IPS-20b (cell line): ENCODE results near the gene OOEP.

Experiments
- H3K27ac ChIP-seq: one replicate; pipeline ENCODE4 v1.5.1; 2013; ENCODE audit warnings: low read length
- H3K27me3 ChIP-seq: 2 replicates; pipeline ENCODE4 v1.6.1; 2013; ENCODE audit warnings: mild to moderate bottlenecking, low read length, inconsistent platforms; ENCODE audit not compliant: insufficient read depth
- H3K36me3 ChIP-seq: 2 replicates; pipeline ENCODE4 v1.6.1; 2013; ENCODE audit warnings: low read depth, mild to moderate bottlenecking, inconsistent platforms, low read length, moderate library complexity; ENCODE audit not compliant: insufficient read depth
- H3K4me1 ChIP-seq: 2 replicates; pipeline ENCODE4 v1.6.1; 2013; ENCODE audit warnings: mild to moderate bottlenecking, control low read depth, inconsistent platforms, low read length, moderate library complexity; ENCODE audit not compliant: insufficient read depth
- H3K4me3 ChIP-seq: 2 replicates; pipeline ENCODE4 v1.5.1; 2013; ENCODE audit warnings: mild to moderate bottlenecking, low read length, inconsistent platforms
- H3K9ac ChIP-seq: 2 replicates; pipeline ENCODE4 v1.6.1; 2013; ENCODE audit warnings: low read depth, mild to moderate bottlenecking, inconsistent platforms, low read length, moderate library complexity
- H3K9me3 ChIP-seq: 2 replicates; pipeline ENCODE4 v1.6.1; 2013; ENCODE audit warnings: mild to moderate bottlenecking, low read depth, low read length, inconsistent platforms; ENCODE audit not compliant: insufficient read depth

OOEP gene

GRCh38 chr6:73364121-73364520, 5.6 kb downstream of the OOEP start:
- Histone ChIP-seq H3K9ac (no peak overlapping the region), H3K9me3 (no peaks in the 10 kb centered on the region), H3K27ac (no peak overlapping the region), H3K4me3 (no peak overlapping the region), H3K4me1 (peaks cover 5% of the 10 kb centered on the region; the same call in 1 of the 2 replicates), H3K27me3 (no peaks in the 10 kb centered on the region), H3K36me3 (no peaks in the 10 kb centered on the region)

- Histone ChIP-seq H3K4me1 (peaks cover 4% of the 10 kb centered on the region; the same call in 1 of the 2 replicates), H3K9me3 (no peaks in the 10 kb centered on the region), H3K4me3 (no peak overlapping the region), H3K36me3 (no peaks in the 10 kb centered on the region), H3K27ac (no peak overlapping the region), H3K27me3 (no peaks in the 10 kb centered on the region), H3K9ac (no peak overlapping the region)
Measured at GRCh38 chr6:73363537-73363875, 6.2 kb downstream of the OOEP start.

DNA sequence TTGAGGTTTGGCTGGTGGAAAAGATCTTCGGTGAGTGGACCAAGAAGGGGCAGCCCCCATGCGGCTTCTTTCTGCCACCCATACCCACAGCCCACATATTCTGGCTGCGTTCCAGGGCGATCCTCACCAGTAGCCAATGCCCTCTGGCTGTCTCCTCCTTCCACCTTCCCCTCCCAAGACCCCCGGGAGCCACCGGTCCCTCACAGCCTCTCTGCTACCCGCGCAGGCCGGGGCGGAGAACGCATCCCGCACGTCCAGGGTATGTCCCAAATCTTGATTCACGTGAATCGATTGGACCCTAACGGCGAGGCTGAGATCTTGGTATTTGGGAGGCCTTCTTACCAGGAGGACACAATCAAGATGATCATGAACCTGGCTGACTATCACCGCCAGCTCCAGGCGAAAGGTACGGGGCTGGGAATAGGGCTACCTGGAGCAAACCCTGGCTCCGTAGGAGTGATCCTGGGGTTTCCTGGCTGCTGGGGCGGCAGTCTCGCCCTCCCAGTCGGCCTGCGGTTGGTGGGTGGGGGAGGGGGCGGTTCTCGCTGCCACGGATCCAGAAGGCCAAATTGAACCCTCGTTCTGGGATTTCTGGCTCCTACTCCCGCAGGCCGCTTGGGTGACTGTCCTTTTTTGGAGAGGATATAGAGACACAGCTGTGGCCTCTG, 6.7 kb downstream of the OOEP start:
- H3K9ac ChIP-seq = no peak overlapping the region
- H3K27ac ChIP-seq = no peak overlapping the region
- H3K4me1 ChIP-seq = peaks cover under 1% of the 10 kb centered on the region; the same call in 1 of the 2 replicates
- H3K36me3 ChIP-seq = no peaks in the 10 kb centered on the region
- no peaks in the 10 kb centered on the region for H3K27me3 ChIP-seq
- no peaks in the 10 kb centered on the region for H3K9me3 ChIP-seq
- H3K4me3 ChIP-seq = no peak overlapping the region

DNA sequence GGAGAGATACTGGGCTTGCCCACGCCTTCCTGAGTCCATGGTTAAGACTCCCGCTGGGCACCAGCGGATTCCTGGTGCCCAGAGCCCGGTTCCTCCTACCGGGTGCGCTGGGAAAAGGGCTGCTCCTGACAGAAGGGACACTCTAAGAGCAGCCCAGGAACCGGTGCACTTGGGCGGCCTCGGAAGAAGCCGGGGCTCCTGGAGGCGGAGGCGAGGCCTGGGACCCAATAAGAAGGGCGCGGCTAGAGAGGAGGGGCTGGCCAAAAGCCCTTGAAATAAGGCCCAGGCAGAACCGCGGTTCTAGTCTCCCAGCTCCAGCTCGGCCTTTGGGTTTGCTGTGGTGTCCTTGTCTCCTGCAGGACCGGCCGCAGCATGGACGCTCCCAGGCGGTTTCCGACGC, 7.3 kb downstream of the OOEP start, which contains the start of gene KHDC3L:
Gene KHDC3L, plus strand, starts transcription at position 301 of the 400 bp plus-strand sequence. Its CDS starts 72 bp downstream, at position 373.
- Histone ChIP-seq H3K4me3 (no peak within 1 kb of the TSS), H3K9me3 (no peaks in the 10 kb centered on the region), H3K27me3 (no peaks in the 10 kb centered on the region), H3K27ac (no peak within 1 kb of the TSS), H3K36me3 (no peaks in the 10 kb centered on the region), H3K9ac (no peak within 1 kb of the TSS), H3K4me1 (no peaks in the 10 kb centered on the region)

- H3K9me3 ChIP-seq = no peaks in the 10 kb centered on the region
- H3K36me3 ChIP-seq = no peaks in the 10 kb centered on the region
- no peak within 1 kb of the TSS for H3K27ac ChIP-seq
- H3K4me1 ChIP-seq = peaks cover 11% of the 10 kb centered on the region
- H3K27me3 ChIP-seq = no peaks in the 10 kb centered on the region
- H3K9ac ChIP-seq = no peak within 1 kb of the TSS
- H3K4me3 ChIP-seq = no peak within 1 kb of the TSS
Measured at GRCh38 chr6:73353636-73354593, 15.8 kb downstream of the OOEP start, which contains the start of gene DPPA5. Gene DPPA5, minus strand, starts transcription at chr6:73354276. Its CDS starts 51 bp downstream, at chr6:73354225.

DNA sequence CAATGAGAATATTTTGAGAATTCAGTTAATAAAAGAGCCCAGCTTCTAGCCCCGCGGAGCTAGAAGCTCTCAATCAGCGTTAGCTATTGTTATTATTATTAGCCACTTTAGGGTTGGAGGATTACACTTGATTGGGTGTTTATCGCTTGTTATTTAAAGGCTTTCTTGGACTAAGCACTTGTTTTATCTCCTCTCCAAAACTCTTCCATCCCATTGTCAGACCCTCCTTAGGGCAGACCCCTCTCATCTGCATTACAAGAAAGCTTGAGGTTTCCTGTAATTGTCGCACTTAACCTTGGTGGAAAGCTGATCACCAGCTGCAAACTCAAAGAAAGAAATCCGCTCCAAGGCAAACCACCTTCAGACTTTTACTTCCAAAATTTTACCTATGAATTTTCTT, 20.4 kb downstream of the OOEP start:
- no peaks in the 10 kb centered on the region; the same call in 1 of the 2 replicates for H3K9me3 ChIP-seq
- H3K4me1 ChIP-seq = peaks cover 15% of the 10 kb centered on the region
- H3K27ac ChIP-seq = no peak overlapping the region

DNA sequence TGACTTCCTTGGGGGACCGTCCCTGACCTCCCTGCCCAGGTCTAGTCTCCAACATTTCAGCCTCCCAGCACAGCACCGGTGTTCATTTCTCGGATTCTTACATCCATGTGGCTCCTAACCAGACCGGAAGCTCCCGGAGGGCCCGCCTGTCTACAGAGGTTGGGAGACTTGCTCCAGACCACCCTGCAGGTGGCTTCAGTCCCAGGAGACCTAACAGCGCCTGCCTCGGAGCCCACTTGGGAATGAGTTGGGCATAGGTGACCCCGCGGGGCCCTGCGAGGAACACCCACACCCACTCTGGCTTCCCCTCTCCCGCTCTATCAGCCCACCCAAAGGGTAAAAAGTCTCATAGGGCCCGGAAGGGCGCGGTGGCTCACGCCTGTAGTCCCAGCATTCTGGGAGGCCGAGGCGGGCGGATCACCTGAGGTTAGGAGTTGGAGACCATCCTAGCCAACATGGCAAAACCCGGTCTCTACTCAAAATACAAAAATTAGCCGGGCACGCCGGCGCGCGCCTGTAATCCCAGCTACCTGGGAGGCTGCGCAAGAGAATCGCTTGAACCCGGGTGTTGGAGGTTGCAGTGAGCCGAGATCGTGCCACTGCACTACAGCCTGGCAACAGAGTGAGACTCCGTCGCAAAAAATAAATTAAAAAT, 21.0 kb downstream of the OOEP start:
- Histone ChIP-seq H3K36me3 (no peaks in the 10 kb centered on the region), H3K27ac (peak overlapping the region; percentile 54), H3K4me3 (no peak overlapping the region), H3K9ac (peak overlapping the region; percentile 48; the same call in 1 of the 2 replicates), H3K9me3 (no peaks in the 10 kb centered on the region; the same call in 1 of the 2 replicates), H3K4me1 (peaks cover 15% of the 10 kb centered on the region), H3K27me3 (no peaks in the 10 kb centered on the region)

More for the DNA sequence above, 20.4 kb downstream of the OOEP start:
- H3K9ac ChIP-seq = peak overlapping the region; percentile 68; the same call in 1 of the 2 replicates
- peak overlapping the region; percentile 54; the same call in 1 of the 2 replicates for H3K4me3 ChIP-seq
- no peaks in the 10 kb centered on the region for H3K36me3 ChIP-seq
- H3K27me3 ChIP-seq = no peaks in the 10 kb centered on the region

- no peaks in the 10 kb centered on the region; the same call in 1 of the 2 replicates for H3K9me3 ChIP-seq
- no peak overlapping the region for H3K27ac ChIP-seq
- H3K4me3 ChIP-seq = no peak overlapping the region
- no peak overlapping the region for H3K9ac ChIP-seq
- H3K27me3 ChIP-seq = no peaks in the 10 kb centered on the region
- H3K36me3 ChIP-seq = no peaks in the 10 kb centered on the region
- peaks cover 4% of the 10 kb centered on the region; the same call in 1 of the 2 replicates for H3K4me1 ChIP-seq
Measured at GRCh38 chr6:73343164-73343563, 26.5 kb downstream of the OOEP start.

DNA sequence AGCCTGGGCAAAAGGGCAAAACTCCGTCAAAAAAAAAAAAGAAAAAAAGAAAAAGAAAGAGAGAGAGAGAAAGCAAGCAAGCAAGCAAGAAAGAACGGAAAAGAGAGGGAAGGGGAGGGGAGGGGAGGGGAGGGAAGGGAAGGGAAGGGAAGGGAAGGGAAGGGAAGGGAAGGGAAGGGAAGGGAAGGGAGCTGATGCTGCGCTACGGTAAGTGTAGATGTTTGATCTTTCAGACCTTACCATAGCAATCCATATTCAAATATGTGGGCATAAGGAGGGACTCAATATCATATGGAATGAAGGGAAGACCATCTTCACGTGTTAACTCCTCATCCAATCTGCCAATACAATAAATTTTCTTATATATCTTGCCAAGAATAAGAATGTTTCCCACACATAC, 27.5 kb downstream of the OOEP start:
- H3K4me1 ChIP-seq = peaks cover 4% of the 10 kb centered on the region; the same call in 1 of the 2 replicates
- no peaks in the 10 kb centered on the region for H3K27me3 ChIP-seq
- H3K36me3 ChIP-seq = no peaks in the 10 kb centered on the region
- no peak overlapping the region for H3K4me3 ChIP-seq
- H3K9me3 ChIP-seq = no peaks in the 10 kb centered on the region
- H3K9ac ChIP-seq = no peak overlapping the region
- H3K27ac ChIP-seq = no peak overlapping the region

GRCh38 chr6:73341335-73341734, 28.4 kb downstream of the OOEP start:
- no peaks in the 10 kb centered on the region for H3K27me3 ChIP-seq
- H3K4me3 ChIP-seq = no peak overlapping the region
- no peaks in the 10 kb centered on the region for H3K9me3 ChIP-seq
- H3K36me3 ChIP-seq = no peaks in the 10 kb centered on the region
- H3K9ac ChIP-seq = no peak overlapping the region
- H3K4me1 ChIP-seq = peaks cover 4% of the 10 kb centered on the region; the same call in 1 of the 2 replicates
- H3K27ac ChIP-seq = no peak overlapping the region

DNA sequence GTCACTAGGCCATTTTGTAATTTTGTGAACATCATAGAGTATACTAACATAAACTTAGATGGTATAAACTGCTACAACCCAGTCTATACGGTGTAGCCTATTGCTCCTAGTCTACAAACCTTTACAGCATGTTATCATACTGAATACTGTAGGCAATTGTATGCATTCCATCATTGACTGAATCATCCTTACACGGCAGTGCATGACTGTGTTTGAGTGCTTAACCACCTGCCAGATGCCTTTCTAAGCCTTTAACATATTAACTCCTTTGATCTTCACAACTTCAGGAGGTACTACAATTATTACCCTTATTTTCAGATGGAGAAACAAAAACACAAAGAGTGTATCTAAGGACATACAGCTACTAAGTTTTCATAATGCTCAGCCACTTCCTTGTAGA, 29.6 kb downstream of the OOEP start:
- no peaks in the 10 kb centered on the region for H3K9me3 ChIP-seq
- no peak overlapping the region for H3K9ac ChIP-seq
- no peaks in the 10 kb centered on the region for H3K36me3 ChIP-seq
- H3K4me1 ChIP-seq = peaks cover 4% of the 10 kb centered on the region; the same call in 1 of the 2 replicates
- no peaks in the 10 kb centered on the region for H3K27me3 ChIP-seq
- H3K27ac ChIP-seq = no peak overlapping the region
- H3K4me3 ChIP-seq = no peak overlapping the region
